Astrocyte (in vitro differentiated cells and primary cell): Measurements from ENCODE around the gene BTRC. TPM values are rescaled to one million over a fixed set of nuclear protein-coding genes. Genes with fewer than 3 reads are reported as not detected.

Experiments used
- DNase-seq: peaks from one replicate; pipeline ENCODE4 v3.0.0-alpha.2; 2010; ENCODE audit warnings: low read depth
- FAIRE-seq: peaks from 2 replicates; lab custom pipeline; 2011; peaks lifted over from hg19 to GRCh38; lab: Jason Lieb, UNC
- H2AFZ ChIP-seq: 2 replicates; pipeline ENCODE4 v1.6.0; 2012; ENCODE audit warnings: low read depth, low read length, inconsistent platforms
- H3K27ac ChIP-seq: 2 replicates; pipeline ENCODE4 v1.5.1; 2011; ENCODE audit warnings: low read depth, low read length, inconsistent platforms
- H3K27me3 ChIP-seq: 2 replicates; pipeline ENCODE4 v1.6.0; 2011; ENCODE audit warnings: low read length, inconsistent platforms; ENCODE audit not compliant: insufficient read depth
- H3K36me3 ChIP-seq: 2 replicates; pipeline ENCODE4 v1.5.1; 2011; ENCODE audit warnings: low read length, inconsistent platforms; ENCODE audit not compliant: insufficient read depth
- H3K4me1 ChIP-seq: 2 replicates; pipeline ENCODE4 v1.5.1; 2011; ENCODE audit warnings: low read length, inconsistent platforms; ENCODE audit not compliant: insufficient read depth
- H3K4me2 ChIP-seq: 2 replicates; pipeline ENCODE4 v1.6.0; 2012; ENCODE audit warnings: low read length, inconsistent platforms
- H3K4me3 ChIP-seq: 2 replicates; pipeline ENCODE4 v1.5.1; 2011; ENCODE audit warnings: low read depth, mild to moderate bottlenecking, low read length, inconsistent platforms; ENCODE audit not compliant: insufficient read depth
- H3K79me2 ChIP-seq: 2 replicates; pipeline ENCODE4 v1.6.0; 2012; ENCODE audit warnings: mild to moderate bottlenecking, low read length, inconsistent platforms; ENCODE audit not compliant: insufficient read depth
- H3K9ac ChIP-seq: 2 replicates; pipeline ENCODE4 v1.6.0; 2012; ENCODE audit warnings: mild to moderate bottlenecking, low read length, inconsistent platforms
- H3K9me3 ChIP-seq: 2 replicates; pipeline ENCODE4 v1.5.1; 2012; ENCODE audit warnings: low read depth, mild to moderate bottlenecking, low read length, inconsistent platforms; ENCODE audit not compliant: insufficient read depth
- H4K20me1 ChIP-seq: 2 replicates; pipeline ENCODE4 v1.6.0; 2012; ENCODE audit warnings: low read length, inconsistent platforms; ENCODE audit not compliant: insufficient read depth
- H3K27ac Mint-ChIP-seq: one replicate; pipeline ENCODE4 v1.8.0; 2021; ENCODE audit warnings: mild to moderate bottlenecking, mixed read lengths; ENCODE audit not compliant: unreplicated experiment
- H3K27me3 Mint-ChIP-seq: one replicate; pipeline ENCODE4 v1.8.0; 2021; ENCODE audit warnings: low read depth, mixed read lengths; ENCODE audit not compliant: unreplicated experiment
- H3K36me3 Mint-ChIP-seq: one replicate; pipeline ENCODE4 v1.8.0; 2021; ENCODE audit warnings: low read depth, mixed read lengths; ENCODE audit not compliant: unreplicated experiment
- H3K4me1 Mint-ChIP-seq: one replicate; pipeline ENCODE4 v1.8.0; 2021; ENCODE audit warnings: low read depth, mixed read lengths; ENCODE audit not compliant: unreplicated experiment
- H3K4me3 Mint-ChIP-seq: one replicate; pipeline ENCODE4 v1.8.0; 2021; ENCODE audit warnings: mild to moderate bottlenecking, moderate library complexity, mixed read lengths; ENCODE audit not compliant: unreplicated experiment
- H3K9me3 Mint-ChIP-seq: one replicate; pipeline ENCODE4 v1.8.0; 2021; ENCODE audit warnings: mild to moderate bottlenecking, mixed read lengths; ENCODE audit not compliant: unreplicated experiment
- EZH2 ChIP-seq: IDR thresholded peaks from 2 replicates; pipeline ENCODE4 v1.6.1; 2012; ENCODE audit warnings: mild to moderate bottlenecking, low read length, inconsistent platforms; ENCODE audit not compliant: insufficient read depth
- total RNA-seq: library from RNA; stranded (reverse); gene quantifications from 2 replicates; pipeline ENCODE4 v1.2.1, GENCODE V29; 2021
- TF ChIP-seq, protein P1 (sequence below): IDR thresholded peaks from 2 replicates; pipeline ENCODE4 v1.5.1; 2011; ENCODE audit warnings: low read depth, mild to moderate bottlenecking, inconsistent platforms, low read length, moderate library complexity; ENCODE audit not compliant: insufficient read depth

The BTRC gene
- total RNA-seq, 1 donor from 2014 or later, result 33.3 TPM

DNA sequence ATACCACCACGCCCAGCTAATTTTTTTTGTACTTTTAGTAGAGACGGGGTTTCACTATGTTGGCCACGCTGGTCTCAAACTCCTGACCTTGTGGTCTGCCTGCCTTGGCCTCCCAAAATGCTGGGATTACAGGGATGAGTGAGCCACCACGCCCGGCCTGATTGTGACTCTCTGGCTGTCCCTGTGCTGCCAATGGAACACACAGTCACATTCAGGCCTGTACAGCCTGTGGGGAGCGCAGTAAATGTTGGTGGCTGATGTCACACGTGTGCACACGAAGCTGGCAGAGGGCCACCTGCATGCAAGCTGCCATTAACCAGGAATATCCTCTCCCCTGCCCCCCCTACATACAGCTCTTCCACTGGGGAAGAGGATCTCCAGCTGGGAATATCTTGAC is 212.0 kb downstream of the BTRC start:
- Histone ChIP-seq H3K36me3 (no peaks in the 10 kb centered on the region), H3K9ac (no peak overlapping the region), H3K9me3 (no peaks in the 10 kb centered on the region), H2AFZ (no peak overlapping the region), H3K27ac (no peak overlapping the region), H3K4me3 (peak overlapping the region; percentile 28), H3K79me2 (no peaks in the 10 kb centered on the region), H3K27me3 (peaks cover 25% of the 10 kb centered on the region), H3K4me2 (peak overlapping the region; percentile 79), H3K4me1 (peaks cover 15% of the 10 kb centered on the region), H4K20me1 (no peaks in the 10 kb centered on the region)
- Mint-ChIP-seq H3K27ac (no peak overlapping the region), H3K4me3 (no peak overlapping the region), H3K4me1 (no peaks in the 10 kb centered on the region), H3K27me3 (peaks cover 55% of the 10 kb centered on the region), H3K36me3 (peaks cover 7% of the 10 kb centered on the region), H3K9me3 (no peaks in the 10 kb centered on the region)
- no peak for TF ChIP-seq EZH2
- TF ChIP-seq, protein P1, sequence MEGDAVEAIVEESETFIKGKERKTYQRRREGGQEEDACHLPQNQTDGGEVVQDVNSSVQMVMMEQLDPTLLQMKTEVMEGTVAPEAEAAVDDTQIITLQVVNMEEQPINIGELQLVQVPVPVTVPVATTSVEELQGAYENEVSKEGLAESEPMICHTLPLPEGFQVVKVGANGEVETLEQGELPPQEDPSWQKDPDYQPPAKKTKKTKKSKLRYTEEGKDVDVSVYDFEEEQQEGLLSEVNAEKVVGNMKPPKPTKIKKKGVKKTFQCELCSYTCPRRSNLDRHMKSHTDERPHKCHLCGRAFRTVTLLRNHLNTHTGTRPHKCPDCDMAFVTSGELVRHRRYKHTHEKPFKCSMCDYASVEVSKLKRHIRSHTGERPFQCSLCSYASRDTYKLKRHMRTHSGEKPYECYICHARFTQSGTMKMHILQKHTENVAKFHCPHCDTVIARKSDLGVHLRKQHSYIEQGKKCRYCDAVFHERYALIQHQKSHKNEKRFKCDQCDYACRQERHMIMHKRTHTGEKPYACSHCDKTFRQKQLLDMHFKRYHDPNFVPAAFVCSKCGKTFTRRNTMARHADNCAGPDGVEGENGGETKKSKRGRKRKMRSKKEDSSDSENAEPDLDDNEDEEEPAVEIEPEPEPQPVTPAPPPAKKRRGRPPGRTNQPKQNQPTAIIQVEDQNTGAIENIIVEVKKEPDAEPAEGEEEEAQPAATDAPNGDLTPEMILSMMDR, result no peak
- no peak for DNase-seq
- FAIRE-seq, result no peak

DNA sequence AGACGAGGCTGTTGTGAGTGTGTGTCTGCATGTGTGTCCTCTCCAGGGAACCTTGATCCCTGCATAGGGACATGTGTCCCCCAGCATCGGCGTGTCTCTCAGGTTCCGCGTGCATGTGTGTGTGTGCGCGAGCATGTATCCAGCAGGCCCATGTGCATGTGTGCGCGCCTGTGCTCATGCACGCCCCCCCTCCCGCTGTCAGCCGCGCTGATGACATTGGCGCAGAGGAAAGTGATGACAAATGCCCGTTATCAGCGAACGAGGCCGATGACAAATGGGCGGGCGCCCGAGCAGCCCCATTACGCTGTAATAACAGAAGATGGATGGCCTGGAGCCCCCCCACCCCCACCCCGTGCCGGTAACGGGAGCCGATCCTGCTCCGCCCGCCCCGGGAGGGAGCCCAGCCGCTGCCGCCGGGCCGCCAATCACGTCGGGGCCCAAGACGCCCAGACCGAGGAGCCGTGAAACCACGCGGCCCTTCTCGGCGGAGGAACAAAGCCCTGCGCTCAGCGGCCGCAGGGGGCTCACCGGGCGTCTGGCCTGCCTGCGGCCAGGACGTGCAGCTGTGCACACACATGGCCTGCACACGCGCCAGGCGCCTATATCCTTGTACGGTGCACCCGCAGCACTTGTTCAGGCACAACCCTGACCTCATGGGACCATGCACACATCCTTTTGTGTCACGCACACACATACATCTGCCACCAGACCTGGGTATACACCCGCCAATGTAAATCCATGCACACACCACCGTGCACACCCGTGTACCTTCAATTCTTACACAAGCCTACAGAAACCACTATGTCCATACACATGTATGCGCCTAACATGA is 212.6 kb downstream of the BTRC start:
- Histone ChIP-seq H4K20me1 (no peaks in the 10 kb centered on the region), H3K36me3 (no peaks in the 10 kb centered on the region), H3K4me1 (peaks cover 15% of the 10 kb centered on the region), H3K9ac (no peak overlapping the region), H3K4me2 (peak overlapping the region; percentile 79), H3K27me3 (peaks cover 25% of the 10 kb centered on the region), H3K79me2 (no peaks in the 10 kb centered on the region), H3K4me3 (peak overlapping the region; percentile 28), H3K9me3 (no peaks in the 10 kb centered on the region), H3K27ac (no peak overlapping the region), H2AFZ (peak overlapping the region; percentile 28)
- peak; percentile 5 for DNase-seq
- H3K27me3 Mint-ChIP-seq, result peaks cover 61% of the 10 kb centered on the region
- H3K4me1 Mint-ChIP-seq, result no peaks in the 10 kb centered on the region
- peaks cover 4% of the 10 kb centered on the region for H3K36me3 Mint-ChIP-seq
- H3K9me3 Mint-ChIP-seq, result no peaks in the 10 kb centered on the region
- no peak overlapping the region for H3K27ac Mint-ChIP-seq
- TF ChIP-seq EZH2, result peak; percentile 67
- TF ChIP-seq, protein P1, result no peak
- H3K4me3 Mint-ChIP-seq, result no peak overlapping the region
- FAIRE-seq, result no peak
